ENCODE data around the gene NOSIP.

The NOSIP gene

DNA sequence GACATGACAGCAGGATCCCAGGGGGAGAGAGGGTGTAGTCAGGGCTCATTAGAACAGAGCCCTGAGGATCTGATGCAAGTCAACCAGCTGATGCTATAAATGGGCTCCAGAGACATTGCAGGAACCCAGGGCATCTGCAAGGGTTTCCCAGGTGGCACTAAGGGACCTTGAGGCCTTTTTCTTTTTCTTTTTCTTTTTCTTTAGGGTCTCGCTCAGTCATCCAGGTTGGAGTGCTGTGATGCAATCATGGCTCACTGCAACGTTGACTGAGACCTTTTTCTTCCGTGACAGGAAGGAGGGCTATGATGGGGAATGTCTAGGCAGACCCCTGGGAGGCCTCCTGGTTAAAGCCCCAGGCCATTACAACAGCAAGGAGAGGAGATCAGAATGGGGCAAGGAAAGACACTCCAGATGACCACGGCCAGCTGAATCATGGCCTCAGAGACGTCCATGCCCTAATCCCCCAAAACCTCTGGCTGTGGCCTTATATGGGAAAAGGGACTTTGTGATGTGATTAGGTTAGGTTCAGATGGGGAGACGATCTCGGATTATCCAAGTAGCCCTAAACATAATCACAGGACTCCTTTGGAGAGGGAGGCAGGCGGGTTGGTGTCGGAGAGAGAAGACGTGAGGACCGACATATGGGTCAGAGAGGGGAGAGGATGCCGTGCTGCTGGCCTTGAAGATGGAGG is 72.4 kb downstream of the NOSIP start:
- no peak for DNase-seq (ENCODE audit: low read depth)

- DNase-seq (ENCODE audit: low read depth), result no peak
Observed at GRCh38 chr19:49506575-49507105, 73.7 kb downstream of the NOSIP start.

Data from GM04504 (cell line).